ENCODE data around the gene SEM1.

DNA sequence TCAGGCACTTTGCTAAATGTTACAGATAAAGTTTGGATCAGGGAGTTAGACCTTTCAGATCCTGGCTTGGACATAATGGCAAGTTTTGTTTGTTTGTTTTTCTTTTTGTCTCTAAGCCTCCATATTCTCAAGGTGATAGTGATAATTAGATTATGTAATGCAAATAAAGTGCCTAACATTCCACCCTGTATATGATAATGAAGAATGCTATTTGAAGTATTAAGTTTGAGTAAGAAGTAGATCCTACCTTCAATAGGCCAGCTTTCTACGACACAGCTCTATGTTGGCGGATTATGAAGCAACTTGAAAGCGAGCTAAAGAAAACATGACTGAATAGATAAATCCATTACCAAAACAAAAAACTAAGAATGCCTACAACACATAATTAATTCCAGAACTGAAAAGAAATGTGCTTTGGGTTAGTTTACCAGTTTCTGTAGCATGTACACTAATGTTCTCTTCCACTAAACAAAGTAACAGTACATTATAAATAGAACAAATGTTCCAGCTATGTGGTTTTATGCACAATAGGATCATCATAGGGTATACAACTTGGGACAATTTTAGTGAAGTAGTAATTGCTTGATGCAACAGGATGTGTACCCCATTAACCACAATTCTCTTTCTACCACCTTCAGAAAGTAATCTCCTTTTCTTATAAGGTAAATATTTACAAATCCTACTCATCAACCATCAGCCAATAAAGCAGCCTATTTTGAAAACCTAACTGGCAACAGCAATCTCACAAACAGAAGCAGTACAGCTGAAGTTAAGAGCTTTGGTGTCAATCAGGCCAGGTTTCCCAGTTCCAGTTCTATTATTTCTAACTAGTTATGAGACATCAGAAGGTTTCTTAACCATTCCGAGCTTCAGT is 1.5 kb downstream of the SEM1 start:
- TF ChIP-seq POLR2AphosphoS5 (IDR thresholded peaks at IDR 0.05; ENCODE audit: low read depth, low read length) (no peak), SIN3A (IDR thresholded peaks at IDR 0.05; ENCODE audit: borderline replicate concordance, insufficient read depth, low read length) (no peak), TAF1 (IDR thresholded peaks at IDR 0.05; ENCODE audit: borderline replicate concordance, insufficient read depth, low read length) (no peak), FOXP2 (optimal IDR thresholded peaks at IDR 0.05; ENCODE audit: borderline replicate concordance, extremely low read depth, extremely low read length, insufficient read depth) (no peak)
- TF ChIP-seq, protein P1, sequence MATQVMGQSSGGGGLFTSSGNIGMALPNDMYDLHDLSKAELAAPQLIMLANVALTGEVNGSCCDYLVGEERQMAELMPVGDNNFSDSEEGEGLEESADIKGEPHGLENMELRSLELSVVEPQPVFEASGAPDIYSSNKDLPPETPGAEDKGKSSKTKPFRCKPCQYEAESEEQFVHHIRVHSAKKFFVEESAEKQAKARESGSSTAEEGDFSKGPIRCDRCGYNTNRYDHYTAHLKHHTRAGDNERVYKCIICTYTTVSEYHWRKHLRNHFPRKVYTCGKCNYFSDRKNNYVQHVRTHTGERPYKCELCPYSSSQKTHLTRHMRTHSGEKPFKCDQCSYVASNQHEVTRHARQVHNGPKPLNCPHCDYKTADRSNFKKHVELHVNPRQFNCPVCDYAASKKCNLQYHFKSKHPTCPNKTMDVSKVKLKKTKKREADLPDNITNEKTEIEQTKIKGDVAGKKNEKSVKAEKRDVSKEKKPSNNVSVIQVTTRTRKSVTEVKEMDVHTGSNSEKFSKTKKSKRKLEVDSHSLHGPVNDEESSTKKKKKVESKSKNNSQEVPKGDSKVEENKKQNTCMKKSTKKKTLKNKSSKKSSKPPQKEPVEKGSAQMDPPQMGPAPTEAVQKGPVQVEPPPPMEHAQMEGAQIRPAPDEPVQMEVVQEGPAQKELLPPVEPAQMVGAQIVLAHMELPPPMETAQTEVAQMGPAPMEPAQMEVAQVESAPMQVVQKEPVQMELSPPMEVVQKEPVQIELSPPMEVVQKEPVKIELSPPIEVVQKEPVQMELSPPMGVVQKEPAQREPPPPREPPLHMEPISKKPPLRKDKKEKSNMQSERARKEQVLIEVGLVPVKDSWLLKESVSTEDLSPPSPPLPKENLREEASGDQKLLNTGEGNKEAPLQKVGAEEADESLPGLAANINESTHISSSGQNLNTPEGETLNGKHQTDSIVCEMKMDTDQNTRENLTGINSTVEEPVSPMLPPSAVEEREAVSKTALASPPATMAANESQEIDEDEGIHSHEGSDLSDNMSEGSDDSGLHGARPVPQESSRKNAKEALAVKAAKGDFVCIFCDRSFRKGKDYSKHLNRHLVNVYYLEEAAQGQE (IDR thresholded peaks at IDR 0.05; ENCODE audit: insufficient read depth in 1 of 2, low read depth in 2 of 2, low read length in 2 of 2): no peak

Measured in PFSK-1 (cell line).